Esophagus squamous epithelium (tissue), 5 donors: ENCODE data around the gene CPED1. TPM values are rescaled to one million over a fixed set of nuclear protein-coding genes. Genes with fewer than 3 reads are reported as not detected.
"Not testable (repeated sequence)": the region's sequence is repeated elsewhere in the genome, so short reads cannot be mapped to it uniquely, and the experiment has no call there.

Experiments
- DNase-seq: peaks from one replicate; lab custom pipeline; 2025; lab: John Stamatoyannopoulos, UW
- H3K27ac ChIP-seq, 4 donors: fragments of 200-600 bp; sonication (generic); one replicate each; pipeline ENCODE4 v1.5.1; 2016 to 2019; ENCODE audit warnings: mild to moderate bottlenecking in 1 of 4
- H3K27me3 ChIP-seq, 4 donors: fragments of 200-600 bp; sonication (generic); 1 replicate in 3 of 4; 2 replicates in 1 of 4; pipeline versions ENCODE4 v1.5.1 to v1.6.0; 2017 to 2021; ENCODE audit warnings: antibody characterized with exemption in 1 of 4
- H3K36me3 ChIP-seq, 3 donors: fragments of 200-600 bp; sonication (generic); one replicate each; pipeline ENCODE4 v1.5.1; 2016 to 2019
- H3K4me1 ChIP-seq, 3 donors: fragments of 200-600 bp; sonication (generic); one replicate each; pipeline ENCODE4 v1.5.1; 2017 to 2019
- H3K4me3 ChIP-seq, 4 donors: fragments of 200-600 bp; sonication (generic); 1 replicate in 3 of 4; 2 replicates in 1 of 4; pipeline ENCODE4 v1.5.1; 2016 to 2019; ENCODE audit warnings: mild to moderate bottlenecking in 2 of 4, moderate library complexity in 1 of 4
- H3K9me3 ChIP-seq, 3 donors: fragments of 200-600 bp; sonication (generic); one replicate each; pipeline ENCODE4 v1.5.1; 2016 to 2019
- CTCF ChIP-seq, 6 experiments: fragments of 450-650 bp in 4 of 6; fragments of 200-600 bp in 2 of 6; sonication (generic) in 2 of 6; IDR thresholded peaks; one replicate each; pipeline ENCODE4 v1.5.1; 2016 to 2019; ENCODE audit warnings: antibody characterized with exemption in 6 of 6, mild to moderate bottlenecking in 4 of 6, moderate library complexity in 4 of 6
- POLR2A ChIP-seq, 4 donors: fragments of 450-650 bp; IDR thresholded peaks; one replicate each; pipeline ENCODE4 v1.6.1; 2017; ENCODE audit warnings: antibody characterized with exemption in 4 of 4, mild to moderate bottlenecking in 4 of 4, moderate library complexity in 3 of 4
- WGBS, 2 donors: methylation state at CpG; one replicate each; pipeline ENCODE4 v1.1.5; 2018; 5-methylcytosine and 5-hydroxymethylcytosine counted together
- intact Hi-C: fragments of 100-400 bp; cut with DNase I; formaldehyde crosslinking; loops from one replicate; pipeline ENCODE4 v1.15.0; 2022
- total RNA-seq, 4 donors: library from RNA; depleted of rRNA; stranded (reverse); fragments of >200 nt; gene quantifications; one replicate each; pipeline ENCODE4 v1.1.0, GENCODE V29; 2016
- donor health status: DM: yes; HTN: yes; CAD: no.

The CPED1 gene
- total RNA-seq, 4 donors from 2014 or later: 0.61 to 6.3 (median 2.3) TPM

GRCh38 chr7:121072826-121073225, 84.3 kb downstream of the CPED1 start:
- TF ChIP-seq POLR2A (IDR thresholded peaks at IDR 0.05) (no peak), CTCF (IDR thresholded peaks at IDR 0.05) (no peak)
- no peaks in the 10 kb centered on the region for H3K27me3 ChIP-seq
- H3K9me3 ChIP-seq: no peaks in the 10 kb centered on the region
- no peak for DNase-seq
- H3K27ac ChIP-seq: no peak overlapping the region
- H3K4me3 ChIP-seq: no peak overlapping the region
- no peaks in the 10 kb centered on the region for H3K36me3 ChIP-seq
- peaks cover 0 to 5% (median 0%) of the 10 kb centered on the region in 3 donors for H3K4me1 ChIP-seq
- intact Hi-C loops: loop anchor here (5.0 kb wide), 1 partner anchor 86 kb away; the partner anchor contains the start of gene CPED1
- WGBS, 2 donors: 69 to 76% methylated on average over 2 of the region's 2 CpGs

GRCh38 chr7:121073463-121074099, 85.1 kb downstream of the CPED1 start:
- 78 to 88% methylated on average over 3 of the region's 3 CpGs for WGBS, 2 donors
- Histone ChIP-seq H3K27me3 (no peaks in the 10 kb centered on the region), H3K4me1 (peaks cover 0 to 5% (median 0%) of the 10 kb centered on the region in 3 donors), H3K4me3 (no peak overlapping the region), H3K36me3 (no peaks in the 10 kb centered on the region), H3K9me3 (no peaks in the 10 kb centered on the region), H3K27ac (no peak overlapping the region)
- no peak for TF ChIP-seq CTCF (IDR thresholded peaks at IDR 0.05)
- TF ChIP-seq POLR2A (IDR thresholded peaks at IDR 0.05): no peak
- intact Hi-C loops: loop anchor here (5.0 kb wide), 1 partner anchor 86 kb away; the partner anchor contains the start of gene CPED1
- DNase-seq: no peak

- WGBS, 2 donors: 87 to 90% methylated on average over 5 of the region's 5 CpGs
These were observed 86.9 kb downstream of the CPED1 start for GRCh38 chr7:121075424-121075841.

GRCh38 chr7:121075952-121076349, 87.4 kb downstream of the CPED1 start:
- Histone ChIP-seq H3K9me3 (no peaks in the 10 kb centered on the region), H3K27me3 (no peaks in the 10 kb centered on the region), H3K27ac (no peak overlapping the region), H3K4me1 (peaks cover 0 to 5% (median 0%) of the 10 kb centered on the region in 3 donors), H3K36me3 (no peaks in the 10 kb centered on the region), H3K4me3 (no peak overlapping the region)
- TF ChIP-seq CTCF (IDR thresholded peaks at IDR 0.05) (no peak), POLR2A (IDR thresholded peaks at IDR 0.05) (no peak)
- no peak for DNase-seq
- WGBS, 2 donors: 82 to 85% methylated on average over 3 of the region's 3 CpGs
- intact Hi-C loops: no loop called here

More at GRCh38 chr7:121075424-121075841, 86.9 kb downstream of the CPED1 start:
- H3K27ac ChIP-seq, H3K4me1 ChIP-seq, H3K9me3 ChIP-seq, H3K4me3 ChIP-seq, H3K36me3 ChIP-seq, DNase-seq, intact Hi-C loops, H3K27me3 ChIP-seq: not testable (repeated sequence)

- intact Hi-C loops: no loop called here
- no peaks in the 10 kb centered on the region for H3K27me3 ChIP-seq
- no peak for DNase-seq
- no peak overlapping the region for H3K4me3 ChIP-seq
- 66 to 70% methylated on average over 3 of the region's 3 CpGs for WGBS, 2 donors
- H3K9me3 ChIP-seq: no peaks in the 10 kb centered on the region
- peaks cover 0 to 5% (median 0%) of the 10 kb centered on the region in 3 donors for H3K4me1 ChIP-seq
- H3K27ac ChIP-seq: no peak overlapping the region
- no peak for TF ChIP-seq CTCF (IDR thresholded peaks at IDR 0.05)
- TF ChIP-seq POLR2A (IDR thresholded peaks at IDR 0.05): no peak
- no peaks in the 10 kb centered on the region for H3K36me3 ChIP-seq
These were observed 88.0 kb downstream of the CPED1 start for GRCh38 chr7:121076350-121077164.
